ENCODE data around the gene HIGD2A. TPM values are rescaled to one million over a fixed set of nuclear protein-coding genes. Genes with fewer than 3 reads are reported as not detected.

Gene HIGD2A, protein sequence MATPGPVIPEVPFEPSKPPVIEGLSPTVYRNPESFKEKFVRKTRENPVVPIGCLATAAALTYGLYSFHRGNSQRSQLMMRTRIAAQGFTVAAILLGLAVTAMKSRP
- polyA plus RNA-seq (2013, experiment 1 of 2) = 247 TPM
- 237 TPM for polyA plus RNA-seq (2013, experiment 2 of 2)

DNA sequence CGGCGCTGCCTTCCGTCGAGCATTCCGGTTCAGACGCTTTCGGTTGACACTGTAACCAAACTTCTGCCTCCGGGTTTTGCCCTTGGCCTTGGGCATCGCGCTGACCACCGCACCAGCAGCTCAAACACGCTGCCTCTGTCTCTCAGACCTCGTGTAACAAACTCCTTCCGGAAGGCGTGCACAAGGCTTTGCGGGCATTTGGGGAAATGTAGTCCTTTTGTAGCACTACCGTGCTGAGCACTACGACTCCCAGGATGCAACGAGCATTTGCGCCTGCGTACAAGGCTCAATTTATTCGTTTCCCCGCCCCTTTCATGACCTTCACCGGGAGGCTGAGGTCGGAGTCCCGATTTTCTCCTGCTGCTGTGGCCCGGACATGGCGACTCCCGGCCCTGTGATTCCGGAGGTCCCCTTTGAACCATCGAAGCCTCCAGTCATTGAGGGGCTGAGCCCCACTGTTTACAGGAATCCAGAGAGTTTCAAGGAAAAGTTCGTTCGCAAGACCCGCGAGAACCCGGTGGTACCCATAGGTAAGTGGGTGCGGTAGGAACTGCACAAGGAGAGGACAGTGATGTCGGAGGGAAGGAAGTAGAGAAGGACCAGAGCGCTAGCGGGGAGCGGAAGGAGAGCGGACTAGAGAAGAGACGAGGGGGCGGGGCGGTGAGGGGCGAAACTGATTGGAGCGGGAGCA is at the start of gene HIGD2A, which contains the start of gene NOP16:
HIGD2A (plus strand) TSS at position 308 of the 691 bp plus-strand sequence; CDS start at position 377, 69 bp downstream.
NOP16 (minus strand) TSS at position 155 of the 691 bp plus-strand sequence; CDS start at position 96, 59 bp downstream.
- Histone ChIP-seq H3K18ac (ENCODE audit: low read length) (peak within 1 kb of the TSS; percentile 76), H3K4ac (ENCODE audit: low read length) (no peak within 1 kb of the TSS), H3K4me1 (ENCODE audit: control insufficient read depth in 2 of 2, insufficient read depth in 1 of 2, low read depth in 1 of 2, low read length in 2 of 2) (peaks cover 1 to 10% of the 10 kb centered on the region in 2 donors), H3K27ac (replicated peaks; ENCODE audit: low read length) (peak within 1 kb of the TSS; percentile 90), H2BK15ac (ENCODE audit: low read length) (peak within 1 kb of the TSS; percentile 30), H3K4me2 (ENCODE audit: insufficient read depth, low read length, poor library complexity, severe bottlenecking) (peak within 1 kb of the TSS; percentile 98), H2AFZ (ENCODE audit: low read length) (peak within 1 kb of the TSS; percentile 92), H4K91ac (ENCODE audit: low read depth, low read length, poor library complexity) (no peak within 1 kb of the TSS), H4K8ac (ENCODE audit: low read depth, low read length) (no peak within 1 kb of the TSS), H2BK5ac (ENCODE audit: low read length) (peak within 1 kb of the TSS; percentile 83), H3K4me3 (ENCODE audit: low read length in 2 of 2) (peak within 1 kb of the TSS; percentile 84 to 89), H2BK120ac (ENCODE audit: low read depth, low read length) (no peak within 1 kb of the TSS), H3K27me3 (ENCODE audit: control insufficient read depth in 3 of 3, insufficient read depth in 3 of 3, low read depth in 1 of 3, low read length in 3 of 3) (no peaks in the 10 kb centered on the region), H3K23ac (ENCODE audit: low read depth, low read length, poor library complexity) (peak within 1 kb of the TSS; percentile 70), H2BK12ac (ENCODE audit: low read length) (no peak within 1 kb of the TSS), H3K9ac (ENCODE audit: low read depth, low read length, poor library complexity) (peak within 1 kb of the TSS; percentile 97), H2AK5ac (ENCODE audit: low read depth, low read length) (no peak within 1 kb of the TSS), H3K14ac (ENCODE audit: low read length) (peak within 1 kb of the TSS; percentile 49), H3K36me3 (replicated peaks in 1 of 2; ENCODE audit: control insufficient read depth in 2 of 2, insufficient read depth in 2 of 2, low read length in 2 of 2) (peaks cover 13 to 65% of the 10 kb centered on the region in 2 donors), H3K79me1 (ENCODE audit: low read depth, low read length) (peaks cover 3% of the 10 kb centered on the region), H3K9me3 (replicated peaks in 1 of 2; ENCODE audit: control insufficient read depth in 2 of 2, insufficient read depth in 1 of 2, low read depth in 1 of 2, low read length in 2 of 2) (no peaks in the 10 kb centered on the region)
- no CpG with 5 or more reads among the region's 47 CpGs for WGBS, 2 donors (ENCODE audit: extremely low coverage in 2 of 2, insufficient read length in 2 of 2, insufficient replicate concordance in 1 of 2)
- peak; percentile 98 for DNase-seq (ENCODE audit: low spot score)

DNA sequence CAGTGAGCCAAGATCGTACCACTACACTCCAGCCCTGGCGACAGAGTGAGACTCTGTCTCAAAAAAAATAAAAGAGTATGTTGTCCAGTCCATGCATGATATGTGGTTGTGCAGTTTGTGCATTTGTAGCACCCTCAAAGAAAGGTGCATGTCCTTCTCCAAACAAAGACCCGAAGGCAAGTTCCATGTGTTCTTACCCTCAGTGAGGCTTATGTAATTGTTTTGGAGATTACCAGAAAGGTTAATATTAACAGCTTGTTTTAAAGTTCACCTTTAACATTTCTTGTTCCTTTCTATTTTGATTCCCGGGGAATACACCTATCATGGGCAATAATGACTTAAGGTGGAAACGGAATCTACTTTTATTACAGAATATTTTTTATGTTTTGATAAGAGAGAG is 49.2 kb upstream of the HIGD2A start:
- Histone ChIP-seq H3K27me3 (ENCODE audit: control insufficient read depth in 3 of 3, insufficient read depth in 3 of 3, low read depth in 1 of 3, low read length in 3 of 3) (no peaks in the 10 kb centered on the region), H3K4me3 (ENCODE audit: low read length in 2 of 2) (no peak overlapping the region), H3K14ac (ENCODE audit: low read length) (no peak overlapping the region), H3K18ac (ENCODE audit: low read length) (no peak overlapping the region), H2BK12ac (ENCODE audit: low read length) (no peak overlapping the region), H2AFZ (ENCODE audit: low read length) (no peak overlapping the region), H2BK120ac (ENCODE audit: low read depth, low read length) (no peak overlapping the region), H2BK5ac (ENCODE audit: low read length) (no peak overlapping the region), H4K8ac (ENCODE audit: low read depth, low read length) (no peak overlapping the region), H3K4ac (ENCODE audit: low read length) (no peak overlapping the region), H3K36me3 (replicated peaks in 1 of 2; ENCODE audit: control insufficient read depth in 2 of 2, insufficient read depth in 2 of 2, low read length in 2 of 2) (peaks cover 9 to 82% of the 10 kb centered on the region in 2 donors), H3K4me1 (ENCODE audit: control insufficient read depth in 2 of 2, insufficient read depth in 1 of 2, low read depth in 1 of 2, low read length in 2 of 2) (no peaks in the 10 kb centered on the region), H3K79me1 (ENCODE audit: low read depth, low read length) (no peaks in the 10 kb centered on the region), H3K9me3 (replicated peaks in 1 of 2; ENCODE audit: control insufficient read depth in 2 of 2, insufficient read depth in 1 of 2, low read depth in 1 of 2, low read length in 2 of 2) (no peaks in the 10 kb centered on the region), H2BK15ac (ENCODE audit: low read length) (no peak overlapping the region), H3K27ac (replicated peaks; ENCODE audit: low read length) (no peak overlapping the region), H2AK5ac (ENCODE audit: low read depth, low read length) (no peak overlapping the region), H3K23ac (ENCODE audit: low read depth, low read length, poor library complexity) (no peak overlapping the region), H3K4me2 (ENCODE audit: insufficient read depth, low read length, poor library complexity, severe bottlenecking) (no peak overlapping the region), H3K9ac (ENCODE audit: low read depth, low read length, poor library complexity) (no peak overlapping the region), H4K91ac (ENCODE audit: low read depth, low read length, poor library complexity) (no peak overlapping the region)
- WGBS, 2 donors (ENCODE audit: extremely low coverage in 2 of 2, insufficient read length in 2 of 2, insufficient replicate concordance in 1 of 2) = no CpG with 5 or more reads among the region's 5 CpGs
- no peak for DNase-seq (ENCODE audit: low spot score)

DNA sequence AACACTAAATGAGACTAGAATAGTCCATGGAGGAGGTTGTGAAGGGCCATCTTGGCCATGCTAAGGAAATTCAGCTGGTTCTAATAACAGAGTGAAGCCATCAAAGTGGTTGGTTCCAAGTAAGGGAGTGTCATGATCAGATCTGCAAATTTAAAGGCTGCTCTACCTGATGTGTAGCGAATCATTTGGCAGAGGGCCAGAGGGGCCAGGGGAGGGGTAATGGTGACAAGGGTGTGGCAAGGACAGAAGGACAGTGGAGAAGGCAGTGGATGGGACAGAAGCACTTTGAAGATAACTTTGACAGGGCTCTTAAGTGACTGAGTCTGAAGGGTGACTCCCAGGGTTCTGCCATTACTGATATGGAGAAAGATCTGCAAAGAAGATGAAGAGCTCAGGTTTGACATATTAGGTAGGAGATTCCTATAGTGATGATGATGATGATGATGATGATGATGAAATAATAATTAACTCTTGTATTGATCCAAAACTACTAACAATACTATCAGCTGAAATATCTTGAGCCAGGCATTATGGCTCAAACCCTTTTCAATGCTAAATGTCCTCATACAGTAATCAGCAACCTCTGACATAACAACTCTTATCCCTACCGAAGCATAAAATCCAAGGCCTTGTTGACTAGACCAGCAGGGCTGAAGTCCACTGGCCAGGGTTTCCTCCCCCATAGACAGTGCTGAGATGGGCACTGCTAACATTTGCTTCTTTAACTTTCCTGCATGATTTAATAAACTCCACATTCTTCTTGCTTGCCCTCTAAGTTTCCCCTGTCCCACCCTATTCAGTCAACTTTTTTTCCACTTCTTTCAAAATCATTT is 47.0 kb upstream of the HIGD2A start:
- no peak overlapping the region for H2AK5ac ChIP-seq (ENCODE audit: low read depth, low read length)
- no peak overlapping the region for H4K91ac ChIP-seq (ENCODE audit: low read depth, low read length, poor library complexity)
- H2BK120ac ChIP-seq (ENCODE audit: low read depth, low read length) = no peak overlapping the region
- no peak overlapping the region for H3K4me3 ChIP-seq (ENCODE audit: low read length in 2 of 2)
- H3K27ac ChIP-seq (replicated peaks; ENCODE audit: low read length) = no peak overlapping the region
- peaks cover 13 to 92% of the 10 kb centered on the region in 2 donors for H3K36me3 ChIP-seq (replicated peaks in 1 of 2; ENCODE audit: control insufficient read depth in 2 of 2, insufficient read depth in 2 of 2, low read length in 2 of 2)
- H3K4me1 ChIP-seq (ENCODE audit: control insufficient read depth in 2 of 2, insufficient read depth in 1 of 2, low read depth in 1 of 2, low read length in 2 of 2) = no peaks in the 10 kb centered on the region
- no peak overlapping the region for H3K9ac ChIP-seq (ENCODE audit: low read depth, low read length, poor library complexity)
- H3K9me3 ChIP-seq (replicated peaks in 1 of 2; ENCODE audit: control insufficient read depth in 2 of 2, insufficient read depth in 1 of 2, low read depth in 1 of 2, low read length in 2 of 2) = no peaks in the 10 kb centered on the region
- H3K14ac ChIP-seq (ENCODE audit: low read length) = no peak overlapping the region
- H2BK5ac ChIP-seq (ENCODE audit: low read length) = no peak overlapping the region
- DNase-seq (ENCODE audit: low spot score) = no peak
- no peak overlapping the region for H2BK12ac ChIP-seq (ENCODE audit: low read length)
- no peak overlapping the region for H3K4ac ChIP-seq (ENCODE audit: low read length)
- H3K27me3 ChIP-seq (ENCODE audit: control insufficient read depth in 3 of 3, insufficient read depth in 3 of 3, low read depth in 1 of 3, low read length in 3 of 3) = no peaks in the 10 kb centered on the region
- no peak overlapping the region for H3K23ac ChIP-seq (ENCODE audit: low read depth, low read length, poor library complexity)
- WGBS, 2 donors (ENCODE audit: extremely low coverage in 2 of 2, insufficient read length in 2 of 2, insufficient replicate concordance in 1 of 2) = no CpG with 5 or more reads among the region's 2 CpGs
- H2AFZ ChIP-seq (ENCODE audit: low read length) = no peak overlapping the region
- H3K18ac ChIP-seq (ENCODE audit: low read length) = no peak overlapping the region
- no peaks in the 10 kb centered on the region for H3K79me1 ChIP-seq (ENCODE audit: low read depth, low read length)
- H4K8ac ChIP-seq (ENCODE audit: low read depth, low read length) = no peak overlapping the region
- H3K4me2 ChIP-seq (ENCODE audit: insufficient read depth, low read length, poor library complexity, severe bottlenecking) = no peak overlapping the region
- no peak overlapping the region for H2BK15ac ChIP-seq (ENCODE audit: low read length)

DNA sequence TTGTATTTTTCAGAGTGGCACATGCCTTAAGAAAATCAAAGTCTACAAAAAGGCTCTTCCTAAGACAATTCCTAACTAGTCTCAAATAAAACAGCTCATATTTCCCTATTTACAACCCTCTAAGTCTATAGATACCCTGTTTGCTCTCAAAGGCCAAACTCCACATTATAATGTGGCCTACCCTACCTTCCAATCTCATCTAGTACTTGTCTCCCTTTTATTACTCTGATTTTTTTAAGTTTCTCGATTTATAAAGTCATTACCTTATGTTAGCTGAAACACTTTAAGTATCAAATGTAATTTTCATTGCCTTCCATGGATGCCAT is 46.4 kb upstream of the HIGD2A start:
- no peak overlapping the region for H4K8ac ChIP-seq (ENCODE audit: low read depth, low read length)
- no peak overlapping the region for H3K9ac ChIP-seq (ENCODE audit: low read depth, low read length, poor library complexity)
- no peak overlapping the region for H3K4me2 ChIP-seq (ENCODE audit: insufficient read depth, low read length, poor library complexity, severe bottlenecking)
- no peaks in the 10 kb centered on the region for H3K9me3 ChIP-seq (replicated peaks in 1 of 2; ENCODE audit: control insufficient read depth in 2 of 2, insufficient read depth in 1 of 2, low read depth in 1 of 2, low read length in 2 of 2)
- H2AK5ac ChIP-seq (ENCODE audit: low read depth, low read length) = no peak overlapping the region
- H3K18ac ChIP-seq (ENCODE audit: low read length) = no peak overlapping the region
- H3K4ac ChIP-seq (ENCODE audit: low read length) = no peak overlapping the region
- no peaks in the 10 kb centered on the region for H3K27me3 ChIP-seq (ENCODE audit: control insufficient read depth in 3 of 3, insufficient read depth in 3 of 3, low read depth in 1 of 3, low read length in 3 of 3)
- no peak overlapping the region for H2BK12ac ChIP-seq (ENCODE audit: low read length)
- no peak overlapping the region for H2BK120ac ChIP-seq (ENCODE audit: low read depth, low read length)
- WGBS, 2 donors (ENCODE audit: extremely low coverage in 2 of 2, insufficient read length in 2 of 2, insufficient replicate concordance in 1 of 2) = no CpG with 5 or more reads among the region's 1 CpG
- H3K14ac ChIP-seq (ENCODE audit: low read length) = no peak overlapping the region
- no peak overlapping the region for H3K27ac ChIP-seq (replicated peaks; ENCODE audit: low read length)
- no peak for DNase-seq (ENCODE audit: low spot score)
- peaks cover 16 to 92% of the 10 kb centered on the region in 2 donors for H3K36me3 ChIP-seq (replicated peaks in 1 of 2; ENCODE audit: control insufficient read depth in 2 of 2, insufficient read depth in 2 of 2, low read length in 2 of 2)
- H3K23ac ChIP-seq (ENCODE audit: low read depth, low read length, poor library complexity) = no peak overlapping the region
- H2BK5ac ChIP-seq (ENCODE audit: low read length) = no peak overlapping the region
- no peak overlapping the region for H3K4me3 ChIP-seq (ENCODE audit: low read length in 2 of 2)
- no peaks in the 10 kb centered on the region for H3K79me1 ChIP-seq (ENCODE audit: low read depth, low read length)
- H3K4me1 ChIP-seq (ENCODE audit: control insufficient read depth in 2 of 2, insufficient read depth in 1 of 2, low read depth in 1 of 2, low read length in 2 of 2) = no peaks in the 10 kb centered on the region
- no peak overlapping the region for H2BK15ac ChIP-seq (ENCODE audit: low read length)
- H4K91ac ChIP-seq (ENCODE audit: low read depth, low read length, poor library complexity) = no peak overlapping the region
- no peak overlapping the region for H2AFZ ChIP-seq (ENCODE audit: low read length)

All from neuronal stem cell (in vitro differentiated cells).